DOHH2 (cell line): ENCODE data around the gene SCAMP1.

Source experiments
- H3F3A ChIP-seq: fragments of 200-600 bp; sonication (generic), shearing (Covaris generic); 2 replicates; pipeline ENCODE4 v1.6.0; 2016; ENCODE audit warnings: antibody characterized with exemption, mild to moderate bottlenecking; ENCODE audit not compliant: control insufficient read depth, insufficient read depth
- H3K27ac ChIP-seq: fragments of 200-600 bp; sonication (generic); 2 replicates; pipeline ENCODE4 v1.5.1; 2014; ENCODE audit warnings: low read depth, mild to moderate bottlenecking, low read length, moderate library complexity
- H3K27me3 ChIP-seq: fragments of 200-600 bp; sonication (generic); 2 replicates; pipeline ENCODE4 v1.6.1; 2014; ENCODE audit warnings: mild to moderate bottlenecking, low read length, mixed read lengths; ENCODE audit not compliant: control insufficient read depth
- H3K36me3 ChIP-seq: fragments of 200-600 bp; sonication (generic); 2 replicates; pipeline ENCODE4 v1.6.1; 2014; ENCODE audit warnings: mild to moderate bottlenecking, low read length, moderate library complexity, mixed read lengths; ENCODE audit not compliant: control insufficient read depth
- H3K4me1 ChIP-seq: fragments of 200-600 bp; sonication (generic); 2 replicates; pipeline ENCODE4 v1.6.1; 2014; ENCODE audit warnings: mild to moderate bottlenecking, low read length, mixed read lengths; ENCODE audit not compliant: control insufficient read depth
- H3K4me2 ChIP-seq: fragments of 200-600 bp; sonication (generic); 2 replicates; pipeline ENCODE4 v1.6.0; 2014; ENCODE audit warnings: mild to moderate bottlenecking, low read length, moderate library complexity
- H3K4me3 ChIP-seq: fragments of 200-600 bp; sonication (generic); 2 replicates; pipeline ENCODE4 v1.5.1; 2014; ENCODE audit warnings: mild to moderate bottlenecking, low read length, mixed read lengths
- H3K79me2 ChIP-seq: fragments of 200-600 bp; sonication (generic); 2 replicates; pipeline ENCODE4 v1.6.1; 2014; ENCODE audit warnings: mild to moderate bottlenecking, low read length, mixed read lengths; ENCODE audit not compliant: control insufficient read depth
- H3K9me2 ChIP-seq: fragments of 200-600 bp; sonication (generic); replicated peaks from 2 replicates; pipeline ENCODE4 v1.6.1; 2014; ENCODE audit warnings: mild to moderate bottlenecking, low read length, mixed read lengths; ENCODE audit not compliant: control insufficient read depth
- H3K9me3 ChIP-seq: fragments of 200-600 bp; sonication (generic); 2 replicates; pipeline ENCODE4 v1.6.1; 2014; ENCODE audit warnings: antibody characterized with exemption, low read length, mixed read lengths; ENCODE audit not compliant: control insufficient read depth, insufficient read depth
- H4K20me1 ChIP-seq: fragments of 200-600 bp; sonication (generic); 2 replicates; pipeline ENCODE4 v1.6.0; 2014; ENCODE audit warnings: low read depth, mild to moderate bottlenecking, antibody characterized with exemption, low read length, moderate library complexity; ENCODE audit not compliant: control insufficient read depth, insufficient read depth
- CTCF ChIP-seq: fragments of 200-600 bp; sonication (generic); IDR thresholded peaks from one replicate; pipeline ENCODE4 v1.5.1; 2014; ENCODE audit warnings: antibody characterized with exemption, mild to moderate bottlenecking, low read depth, low read length; ENCODE audit not compliant: poor library complexity, severe bottlenecking
- EZH2phosphoT487 ChIP-seq: fragments of 200-600 bp; sonication (generic); IDR thresholded peaks from 2 replicates; pipeline ENCODE4 v1.6.1; 2017; ENCODE audit warnings: borderline replicate concordance, mild to moderate bottlenecking, antibody characterized with exemption, low read length, moderate library complexity, mixed read lengths

The SCAMP1 gene

GRCh38 chr5:78505860-78506259 is 145.4 kb downstream of the SCAMP1 start:
- H3K4me3 ChIP-seq, result no peak overlapping the region
- TF ChIP-seq CTCF (no peak), EZH2phosphoT487 (no peak)
- H3K27ac ChIP-seq, result no peak overlapping the region
- peaks cover 13% of the 10 kb centered on the region for H3K4me1 ChIP-seq
- H4K20me1 ChIP-seq, result no peaks in the 10 kb centered on the region
- H3K36me3 ChIP-seq, result no peaks in the 10 kb centered on the region
- H3K9me3 ChIP-seq, result no peaks in the 10 kb centered on the region
- H3K27me3 ChIP-seq, result peaks cover 25% of the 10 kb centered on the region
- no peaks in the 10 kb centered on the region for H3K79me2 ChIP-seq
- no peaks in the 10 kb centered on the region for H3F3A ChIP-seq
- no peak overlapping the region for H3K4me2 ChIP-seq
- H3K9me2 ChIP-seq, result no peaks in the 10 kb centered on the region

DNA sequence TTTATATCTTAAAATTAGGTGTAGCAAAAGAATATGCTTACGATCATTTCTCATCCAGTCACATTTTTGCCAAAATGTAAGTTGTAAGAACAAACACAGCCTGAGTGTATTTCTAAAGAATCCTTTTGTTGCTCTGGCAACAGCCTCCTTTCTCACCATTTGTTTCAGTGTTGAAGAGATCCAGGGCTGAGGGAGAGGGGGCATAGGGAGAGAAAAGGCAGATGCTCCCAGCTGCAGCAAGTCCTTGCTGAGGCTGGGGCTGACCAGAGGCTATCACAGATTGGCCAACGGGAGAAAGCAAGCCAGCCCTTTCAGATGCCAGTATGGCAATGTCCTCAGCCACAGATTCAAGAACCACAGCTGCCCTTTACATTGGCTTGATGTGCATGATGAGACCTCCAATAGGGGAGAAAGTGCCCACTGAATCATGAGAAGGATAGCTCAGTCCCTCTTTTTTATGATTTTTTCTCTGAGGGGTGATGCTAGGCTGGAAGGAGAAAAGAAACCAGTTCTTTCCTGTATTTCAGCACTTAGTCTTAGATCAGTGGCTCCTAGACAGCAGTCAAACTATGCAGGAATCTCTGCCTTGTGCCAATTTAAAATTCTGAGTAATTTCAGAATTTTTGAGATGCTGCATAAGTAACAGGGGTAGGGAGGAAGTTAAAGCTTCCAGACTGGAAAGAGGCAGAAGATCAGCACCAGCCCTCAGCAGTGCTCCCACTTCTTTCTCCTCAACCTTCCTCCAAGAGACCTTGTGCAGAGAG is 146.0 kb downstream of the SCAMP1 start:
- Histone ChIP-seq H3K4me2 (no peak overlapping the region), H3K9me3 (no peaks in the 10 kb centered on the region), H3K36me3 (no peaks in the 10 kb centered on the region), H4K20me1 (no peaks in the 10 kb centered on the region), H3K4me1 (peaks cover 13% of the 10 kb centered on the region), H3K79me2 (no peaks in the 10 kb centered on the region), H3K4me3 (no peak overlapping the region), H3K27ac (no peak overlapping the region), H3K27me3 (peaks cover 30% of the 10 kb centered on the region), H3K9me2 (no peaks in the 10 kb centered on the region), H3F3A (no peaks in the 10 kb centered on the region)
- TF ChIP-seq EZH2phosphoT487 (no peak), CTCF (no peak)

- no peaks in the 10 kb centered on the region for H3K9me2 ChIP-seq
- peaks cover 32% of the 10 kb centered on the region for H3K27me3 ChIP-seq
- no peak overlapping the region for H3K27ac ChIP-seq
- H3K4me3 ChIP-seq, result no peak overlapping the region
- no peaks in the 10 kb centered on the region for H3K79me2 ChIP-seq
- H3K4me2 ChIP-seq, result no peak overlapping the region
- H4K20me1 ChIP-seq, result no peaks in the 10 kb centered on the region
- TF ChIP-seq CTCF (no peak), EZH2phosphoT487 (no peak)
- H3K36me3 ChIP-seq, result no peaks in the 10 kb centered on the region
- H3K4me1 ChIP-seq, result peaks cover 13% of the 10 kb centered on the region
- H3K9me3 ChIP-seq, result no peaks in the 10 kb centered on the region
- no peaks in the 10 kb centered on the region for H3F3A ChIP-seq
Measured at GRCh38 chr5:78507531-78507930, 147.1 kb downstream of the SCAMP1 start.
